OCI-LY3 (cell line): Measurements from ENCODE around the gene POC1B.

Experiments used
- H2AFZ ChIP-seq: fragments of 200-600, 300-600 bp; shearing (Covaris generic); 2 replicates; pipeline ENCODE4 v1.6.0; 2014; ENCODE audit warnings: antibody characterized with exemption, low read depth, low read length
- H3K27ac ChIP-seq: fragments of 200-600, 300-600 bp; sonication (generic); 2 replicates; pipeline ENCODE4 v1.5.1; 2014; ENCODE audit warnings: mild to moderate bottlenecking, low read length, moderate library complexity, mixed read lengths
- H3K27me3 ChIP-seq: fragments of 200-600, 300-600 bp; sonication (generic); 2 replicates; pipeline ENCODE4 v1.6.1; 2014; ENCODE audit warnings: low read depth, low read length, mixed read lengths
- H3K36me3 ChIP-seq: fragments of 200-600, 300-600 bp; sonication (generic); replicated peaks from 2 replicates; pipeline ENCODE3; 2014; ENCODE audit warnings: low read depth, low read length, mixed read lengths
- H3K4me1 ChIP-seq: fragments of 300-600, 200-600 bp; sonication (generic); 2 replicates; pipeline ENCODE4 v1.6.1; 2014; ENCODE audit warnings: low read length, mixed read lengths
- H3K4me2 ChIP-seq: fragments of 200-600, 300-600 bp; sonication (generic); 2 replicates; pipeline ENCODE4 v1.6.1; 2014; ENCODE audit warnings: low read length, mixed read lengths
- H3K4me3 ChIP-seq: fragments of 300-600, 200-600 bp; sonication (generic); 2 replicates; pipeline ENCODE4 v1.5.1; 2014; ENCODE audit warnings: antibody characterized with exemption, mild to moderate bottlenecking, low read length, moderate library complexity
- H3K79me2 ChIP-seq: fragments of 300-600, 200-600 bp; shearing (Covaris generic); 2 replicates; pipeline ENCODE4 v1.6.1; 2014; ENCODE audit warnings: mild to moderate bottlenecking, low read length, mixed read lengths
- H3K9ac ChIP-seq: fragments of 300-600, 200-600 bp; shearing (Covaris generic); 2 replicates; pipeline ENCODE4 v1.6.0; 2014; ENCODE audit warnings: mild to moderate bottlenecking, low read length, moderate library complexity
- H3K9me3 ChIP-seq: fragments of 200-600, 300-600 bp; shearing (Covaris generic); 2 replicates; pipeline ENCODE4 v1.6.1; 2014; ENCODE audit warnings: low read length, mixed read lengths; ENCODE audit not compliant: insufficient read depth
- H4K20me1 ChIP-seq: fragments of 200-600, 300-600 bp; sonication (generic); 2 replicates; pipeline ENCODE4 v1.6.1; 2016; ENCODE audit warnings: low read length, mixed read lengths; ENCODE audit not compliant: insufficient read depth
- EZH2phosphoT487 ChIP-seq: fragments of 200-600 bp; shearing (Covaris generic); IDR thresholded peaks from 2 replicates; pipeline ENCODE4 v1.6.1; 2018; ENCODE audit warnings: antibody characterized with exemption, mixed run types, low read depth
- TF ChIP-seq, protein P1 (sequence below): fragments of 200-600, 300-600 bp; sonication (generic); IDR thresholded peaks from 2 replicates; pipeline ENCODE4 v1.5.1; 2014; ENCODE audit warnings: antibody characterized with exemption, low read length, low read depth

The POC1B gene

DNA sequence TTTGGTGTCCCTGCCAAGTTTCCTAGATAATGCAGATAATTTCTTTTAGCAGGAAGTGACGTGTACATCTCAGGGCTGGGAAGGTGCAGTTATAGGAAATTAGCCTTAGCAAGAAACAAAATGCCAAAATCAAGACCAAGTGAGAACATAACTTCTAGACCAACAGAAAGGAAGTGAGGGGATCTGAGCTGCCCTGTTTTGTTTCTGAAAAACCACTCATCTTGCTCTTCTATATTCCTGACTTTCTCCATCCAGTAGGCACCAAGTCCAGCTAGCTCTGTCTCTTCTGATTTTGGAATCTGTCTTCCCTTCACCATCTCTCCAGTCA, 149.7 kb downstream of the POC1B start:
- no peaks in the 10 kb centered on the region for H3K4me1 ChIP-seq

DNA sequence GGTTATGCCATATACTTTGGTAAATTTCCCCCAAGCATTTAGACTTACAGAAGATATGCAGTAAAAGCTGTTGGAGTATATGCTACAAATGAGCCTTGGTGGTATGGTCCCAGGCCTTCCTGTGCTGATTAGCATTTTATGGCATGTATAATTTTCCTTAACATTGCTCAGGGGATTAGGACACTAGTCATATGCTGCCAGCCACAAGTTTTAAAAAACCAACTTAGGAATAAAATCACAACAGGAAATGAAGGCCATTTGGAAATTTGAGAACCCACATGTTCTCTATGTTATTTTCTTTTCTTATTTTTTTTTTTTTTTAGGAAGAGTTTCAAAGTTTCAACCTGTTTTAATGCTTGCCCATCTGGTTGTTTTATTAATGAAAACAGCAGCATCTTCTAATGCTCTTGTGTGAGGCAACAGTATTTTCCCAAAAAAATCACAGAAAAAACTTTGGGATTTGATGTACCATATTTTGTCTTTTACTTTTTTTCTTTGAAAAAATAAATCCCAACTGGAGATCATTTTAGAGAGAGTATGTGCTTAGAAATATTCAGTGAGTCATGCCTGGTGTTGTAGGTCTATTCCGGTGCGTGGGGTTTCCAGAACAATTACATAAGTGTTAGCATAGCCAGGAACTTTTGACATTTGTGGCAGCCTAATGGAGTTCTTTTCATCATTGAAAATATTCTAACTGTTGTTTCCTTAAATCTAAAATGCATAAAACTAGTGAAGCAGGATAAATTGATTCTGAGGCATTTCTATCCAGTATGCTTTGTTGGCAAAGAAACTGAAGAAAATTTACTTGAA, 151.9 kb downstream of the POC1B start:
- Histone ChIP-seq H2AFZ (no peak overlapping the region), H3K4me3 (no peak overlapping the region), H3K9ac (no peak overlapping the region), H3K9me3 (no peaks in the 10 kb centered on the region), H3K36me3 (no peaks in the 10 kb centered on the region), H3K79me2 (no peaks in the 10 kb centered on the region), H3K4me1 (no peaks in the 10 kb centered on the region), H3K27ac (no peak overlapping the region), H3K27me3 (no peaks in the 10 kb centered on the region), H3K4me2 (no peak overlapping the region), H4K20me1 (no peaks in the 10 kb centered on the region)
- TF ChIP-seq, protein P1, sequence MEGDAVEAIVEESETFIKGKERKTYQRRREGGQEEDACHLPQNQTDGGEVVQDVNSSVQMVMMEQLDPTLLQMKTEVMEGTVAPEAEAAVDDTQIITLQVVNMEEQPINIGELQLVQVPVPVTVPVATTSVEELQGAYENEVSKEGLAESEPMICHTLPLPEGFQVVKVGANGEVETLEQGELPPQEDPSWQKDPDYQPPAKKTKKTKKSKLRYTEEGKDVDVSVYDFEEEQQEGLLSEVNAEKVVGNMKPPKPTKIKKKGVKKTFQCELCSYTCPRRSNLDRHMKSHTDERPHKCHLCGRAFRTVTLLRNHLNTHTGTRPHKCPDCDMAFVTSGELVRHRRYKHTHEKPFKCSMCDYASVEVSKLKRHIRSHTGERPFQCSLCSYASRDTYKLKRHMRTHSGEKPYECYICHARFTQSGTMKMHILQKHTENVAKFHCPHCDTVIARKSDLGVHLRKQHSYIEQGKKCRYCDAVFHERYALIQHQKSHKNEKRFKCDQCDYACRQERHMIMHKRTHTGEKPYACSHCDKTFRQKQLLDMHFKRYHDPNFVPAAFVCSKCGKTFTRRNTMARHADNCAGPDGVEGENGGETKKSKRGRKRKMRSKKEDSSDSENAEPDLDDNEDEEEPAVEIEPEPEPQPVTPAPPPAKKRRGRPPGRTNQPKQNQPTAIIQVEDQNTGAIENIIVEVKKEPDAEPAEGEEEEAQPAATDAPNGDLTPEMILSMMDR: no peak
- TF ChIP-seq EZH2phosphoT487: no peak

More for the DNA sequence above, 149.7 kb downstream of the POC1B start:
- H3K4me3 ChIP-seq: no peak overlapping the region
- H3K9me3 ChIP-seq: no peaks in the 10 kb centered on the region
- no peaks in the 10 kb centered on the region for H3K36me3 ChIP-seq
- H4K20me1 ChIP-seq: no peaks in the 10 kb centered on the region
- H3K27ac ChIP-seq: no peak overlapping the region
- H2AFZ ChIP-seq: no peak overlapping the region
- H3K27me3 ChIP-seq: no peaks in the 10 kb centered on the region
- TF ChIP-seq, protein P1: no peak
- TF ChIP-seq EZH2phosphoT487: no peak
- H3K4me2 ChIP-seq: no peak overlapping the region
- H3K9ac ChIP-seq: no peak overlapping the region
- H3K79me2 ChIP-seq: no peaks in the 10 kb centered on the region

DNA sequence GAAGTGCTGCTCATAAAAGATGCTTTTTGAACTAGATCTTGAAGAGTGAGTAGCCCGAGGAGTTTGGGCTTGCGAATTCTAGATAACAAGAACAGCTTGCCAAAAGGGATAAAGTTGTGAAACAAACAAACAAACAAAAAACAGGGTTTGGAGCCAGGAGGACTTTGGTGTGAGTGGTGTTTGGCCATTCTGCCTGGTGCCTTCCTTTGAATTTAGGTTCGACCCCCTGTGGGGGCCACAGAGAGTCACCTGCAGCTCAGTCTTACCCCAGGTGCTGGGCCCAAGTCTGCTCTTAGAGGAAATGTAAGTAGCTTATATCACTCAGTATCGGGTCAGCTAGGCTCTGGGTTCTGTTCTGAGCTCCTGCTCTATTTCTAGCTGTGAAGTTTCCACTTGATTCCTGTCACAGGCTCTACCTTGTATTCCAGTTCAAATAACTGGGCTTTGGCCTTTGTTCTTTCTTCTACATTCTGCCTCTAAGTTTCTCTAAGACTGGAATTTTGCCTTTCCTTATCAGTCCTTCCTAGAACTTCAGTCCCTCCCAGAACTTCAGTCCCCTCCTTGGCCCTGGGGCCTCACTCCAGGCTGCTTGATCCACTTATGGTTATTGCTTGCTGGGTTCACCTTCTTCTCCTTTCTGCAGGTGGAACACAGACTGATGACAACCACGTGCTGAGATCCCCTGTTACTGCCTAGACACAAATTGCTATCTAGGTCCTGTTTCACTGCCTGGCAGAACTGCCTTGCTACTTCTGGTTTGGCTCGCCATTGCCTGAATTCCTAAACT, 153.1 kb downstream of the POC1B start:
- no peaks in the 10 kb centered on the region for H3K36me3 ChIP-seq
- H3K4me1 ChIP-seq: no peaks in the 10 kb centered on the region
- H3K9ac ChIP-seq: no peak overlapping the region
- H3K4me2 ChIP-seq: no peak overlapping the region
- no peak overlapping the region for H3K27ac ChIP-seq
- no peak overlapping the region for H2AFZ ChIP-seq
- H4K20me1 ChIP-seq: no peaks in the 10 kb centered on the region
- no peaks in the 10 kb centered on the region for H3K9me3 ChIP-seq
- TF ChIP-seq, protein P1: no peak
- TF ChIP-seq EZH2phosphoT487: no peak
- H3K4me3 ChIP-seq: no peak overlapping the region
- H3K79me2 ChIP-seq: no peaks in the 10 kb centered on the region
- H3K27me3 ChIP-seq: no peaks in the 10 kb centered on the region

DNA sequence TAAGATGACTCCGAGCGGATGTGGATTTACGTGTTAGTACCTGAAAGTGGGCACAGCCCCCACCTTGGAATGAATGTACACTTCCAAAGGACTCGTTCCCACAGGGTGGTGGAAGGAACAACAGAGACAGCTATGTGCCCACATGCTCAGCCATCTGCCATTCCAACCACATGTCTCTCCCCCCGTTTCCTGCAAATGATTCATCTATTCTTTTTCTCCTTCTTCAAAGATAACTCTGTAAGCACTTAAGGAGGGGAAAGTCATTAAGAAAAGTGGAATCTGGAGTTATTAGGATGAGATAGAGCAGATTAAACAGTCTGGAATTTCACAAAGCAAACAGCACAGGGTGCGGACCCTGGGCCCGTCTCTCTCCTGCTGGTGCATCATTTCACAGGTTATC, 155.0 kb downstream of the POC1B start:
- H3K4me1 ChIP-seq: no peaks in the 10 kb centered on the region
- no peak overlapping the region for H3K4me2 ChIP-seq
- no peaks in the 10 kb centered on the region for H4K20me1 ChIP-seq
- no peaks in the 10 kb centered on the region for H3K36me3 ChIP-seq
- H3K9me3 ChIP-seq: no peaks in the 10 kb centered on the region
- no peak overlapping the region for H2AFZ ChIP-seq
- TF ChIP-seq, protein P1: no peak
- no peak for TF ChIP-seq EZH2phosphoT487
- H3K27ac ChIP-seq: no peak overlapping the region
- H3K27me3 ChIP-seq: no peaks in the 10 kb centered on the region
- H3K9ac ChIP-seq: no peak overlapping the region
- H3K79me2 ChIP-seq: no peaks in the 10 kb centered on the region
- no peak overlapping the region for H3K4me3 ChIP-seq
